Endothelial cell of umbilical vein (primary cell): ENCODE results near the gene MTARC1. TPM values are rescaled to one million over a fixed set of nuclear protein-coding genes. Genes with fewer than 3 reads are reported as not detected.

Experiments used
- BruUV-seq: library from RNA; stranded (reverse); fragments of 400-500 nt; replicated peaks from 2 replicates; lab custom pipeline; 2021; lab: Mats Ljungman, UMichigan
- CTCF ChIA-PET: fragments of 300-600, 350-600 bp; sonication (Branson Sonifier 250); formaldehyde crosslinking; loops from one replicate; lab custom pipeline; 2021; ENCODE audit warnings: antibody characterized with exemption, inconsistent platforms; lab: Charles Lee
- POLR2A ChIA-PET: fragments of 300-600, 350-600 bp; sonication (Branson Sonifier 250); formaldehyde crosslinking; loops from one replicate; lab custom pipeline; 2021; ENCODE audit warnings: antibody characterized with exemption, inconsistent platforms; lab: Charles Lee
- DNase-seq: peaks from one replicate; pipeline ENCODE4 v3.0.0-alpha.2; 2011; ENCODE audit warnings: low read depth, low spot score
- FAIRE-seq: peaks from 2 replicates; lab custom pipeline; 2011; peaks lifted over from hg19 to GRCh38; lab: Jason Lieb, UNC
- H2AFZ ChIP-seq: 2 replicates; pipeline ENCODE4 v1.6.0; 2012; ENCODE audit warnings: low read depth, low read length, control low read depth, inconsistent platforms
- H3K27ac ChIP-seq: 2 replicates; pipeline ENCODE4 v1.5.1; 2011; ENCODE audit warnings: low read depth, mild to moderate bottlenecking, control low read depth, low read length, moderate library complexity; ENCODE audit not compliant: insufficient read depth
- H3K27me3 ChIP-seq, 2 experiments: 2 replicates each; pipeline versions ENCODE4 v1.6.0 to v1.6.1; 2011; ENCODE audit warnings: low read length in 2 of 2, mixed read lengths in 1 of 2; ENCODE audit not compliant: control insufficient read depth in 2 of 2, insufficient read depth in 2 of 2
- H3K36me3 ChIP-seq, 2 experiments: 2 replicates in 1 of 2; 3 replicates in 1 of 2; pipeline ENCODE4 v1.5.1; 2011; ENCODE audit warnings: low read length in 2 of 2, mild to moderate bottlenecking in 1 of 2, moderate library complexity in 1 of 2; ENCODE audit not compliant: control insufficient read depth in 2 of 2, insufficient read depth in 2 of 2; ENCODE audit errors: extremely low read depth in 1 of 2
- H3K4me1 ChIP-seq: 3 replicates; pipeline ENCODE4 v1.5.1; 2011; ENCODE audit warnings: mild to moderate bottlenecking, low read length; ENCODE audit not compliant: control insufficient read depth, insufficient read depth; ENCODE audit errors: extremely low read depth
- H3K4me2 ChIP-seq: 2 replicates; pipeline ENCODE4 v1.6.1; 2011; ENCODE audit warnings: low read length, control low read depth, mixed read lengths; ENCODE audit not compliant: insufficient read depth
- H3K4me3 ChIP-seq, 3 experiments: fragments of 200-600 bp in 1 of 3; sonication (generic), shearing (Covaris generic) in 1 of 3; replicated peaks in 1 of 3; 2 replicates each; pipeline ENCODE4 v1.5.1; 2011 to 2016; ENCODE audit warnings: control low read depth in 3 of 3, low read length in 3 of 3, mild to moderate bottlenecking in 2 of 3, inconsistent platforms in 1 of 3, low read depth in 1 of 3, moderate library complexity in 1 of 3; ENCODE audit not compliant: insufficient read depth in 1 of 3
- H3K79me2 ChIP-seq: 2 replicates; pipeline ENCODE4 v1.6.0; 2012; ENCODE audit warnings: low read length, inconsistent platforms; ENCODE audit not compliant: control insufficient read depth, insufficient read depth
- H3K9ac ChIP-seq: replicated peaks from 2 replicates; pipeline ENCODE3; 2011; ENCODE audit warnings: low read length, control low read depth; ENCODE audit not compliant: insufficient read depth; ENCODE audit errors: extremely low read depth
- H3K9me1 ChIP-seq: replicated peaks from 3 replicates; pipeline ENCODE4 v1.6.0; 2011; ENCODE audit warnings: mild to moderate bottlenecking, low read length; ENCODE audit not compliant: control insufficient read depth, insufficient read depth; ENCODE audit errors: extremely low read depth
- H3K9me3 ChIP-seq: replicated peaks from 2 replicates; pipeline ENCODE4 v1.5.1; 2012; ENCODE audit warnings: low read length, inconsistent platforms; ENCODE audit not compliant: control insufficient read depth, insufficient read depth
- H4K20me1 ChIP-seq: replicated peaks from 2 replicates; pipeline ENCODE3; 2011; ENCODE audit warnings: mild to moderate bottlenecking, low read length; ENCODE audit not compliant: control insufficient read depth, insufficient read depth; ENCODE audit errors: extremely low read depth
- EZH2 ChIP-seq: IDR thresholded peaks from 2 replicates; pipeline ENCODE4 v1.6.1; 2012; ENCODE audit warnings: borderline replicate concordance, low read depth, mild to moderate bottlenecking, moderate library complexity, low read length, inconsistent platforms; ENCODE audit not compliant: severe bottlenecking
- JUN ChIP-seq: IDR thresholded peaks from 2 replicates; pipeline ENCODE4 v1.6.1; 2011; ENCODE audit warnings: borderline replicate concordance, low read depth; ENCODE audit not compliant: insufficient read length, insufficient read depth
- MAX ChIP-seq: IDR thresholded peaks from 2 replicates; pipeline ENCODE4 v1.6.1; 2011; ENCODE audit not compliant: insufficient read depth, insufficient read length
- MYC ChIP-seq: IDR thresholded peaks from one replicate; pipeline ENCODE4 v1.6.1; 2011; ENCODE audit warnings: mild to moderate bottlenecking, low read depth, low read length
- dilution Hi-C: fragments of 300-500 bp; cut with MboI; formaldehyde crosslinking; loops from one replicate; pipeline ENCODE4 v1.15.0; 2019; ENCODE audit warnings: low sequenced_read_pairs; ENCODE audit not compliant: extremely low pct_ligation_motif_present
- intact Hi-C: fragments of 100-400 bp; cut with micrococcal nuclease; formaldehyde crosslinking; loops from one replicate; pipeline ENCODE4 v1.10.0; 2022
- polyA plus RNA-seq, 4 experiments: library from polyadenylated mRNA; depleted of rRNA in 3 of 4; stranded (reverse) in 3 of 4; unstranded in 1 of 4; fragments of >200 nt; gene quantifications; 2 replicates each; pipeline versions ENCODE4 v1.2.1 to v1.2.3, GENCODE V29; 2011 to 2012; ENCODE audit warnings: missing spikeins in 1 of 4
- total RNA-seq: library from RNA; stranded (reverse); gene quantifications from 2 replicates; pipeline ENCODE4 v1.2.3, GENCODE V29; 2021

The MTARC1 gene
- total and polyA plus RNA-seq, 2 donors (not counting 3 experiments of a cell fraction or from before 2014, with no cell fraction given): 0.43 to 3.5 TPM

- Histone ChIP-seq H3K9me3 (no peaks in the 10 kb centered on the region), H4K20me1 (no peaks in the 10 kb centered on the region), H3K4me3 (no peak overlapping the region), H3K36me3 (no peaks in the 10 kb centered on the region), H3K27ac (no peak overlapping the region), H3K79me2 (no peaks in the 10 kb centered on the region), H3K9me1 (no peaks in the 10 kb centered on the region), H3K4me2 (no peak overlapping the region), H3K9ac (no peak overlapping the region), H3K4me1 (peaks cover 7% of the 10 kb centered on the region), H3K27me3 (peaks cover 0 to 2% of the 10 kb centered on the region in 2 experiments), H2AFZ (no peak overlapping the region)
- dilution Hi-C loops: no loop called here
- intact Hi-C loops: no loop called here
- TF ChIP-seq EZH2: no peak
- no peak for TF ChIP-seq MAX
- no peak for TF ChIP-seq MYC
- CTCF ChIA-PET: interaction anchor here (1.3 kb wide), 1 partner anchor 16 kb away, joined by 4 read pairs; no protein-coding TSS in a partner anchor
- POLR2A ChIA-PET: no interaction called here
- DNase-seq: no peak
- no TSS peak for BruUV-seq
- FAIRE-seq: no peak
Measured at GRCh38 chr1:220828950-220829586, 42.4 kb downstream of the MTARC1 start.

- Histone ChIP-seq H3K4me2 (no peak overlapping the region), H3K9me1 (no peaks in the 10 kb centered on the region), H3K27ac (no peak overlapping the region), H3K79me2 (no peaks in the 10 kb centered on the region), H3K9me3 (no peaks in the 10 kb centered on the region), H4K20me1 (no peaks in the 10 kb centered on the region), H3K4me3 (no peak overlapping the region), H3K36me3 (no peaks in the 10 kb centered on the region), H3K9ac (no peak overlapping the region), H2AFZ (no peak overlapping the region), H3K4me1 (peaks cover 5% of the 10 kb centered on the region), H3K27me3 (peaks cover 0 to 4% of the 10 kb centered on the region in 2 experiments)
- ChIA-PET CTCF (interaction anchor here (1.2 kb wide), 1 partner anchor 16 kb away, joined by 3 read pairs; no protein-coding TSS in a partner anchor), POLR2A (no interaction called here)
- no TSS peak for BruUV-seq
- peak; percentile 19 for TF ChIP-seq JUN
- no peak for TF ChIP-seq MYC
- FAIRE-seq (no peak), DNase-seq (peak; percentile 15)
- intact Hi-C loops (no loop called here), dilution Hi-C loops (no loop called here)
Measured at GRCh38 chr1:220833436-220833835, 46.7 kb downstream of the MTARC1 start.
